GM21825 (cell line): Measurements from ENCODE around the gene RRN3.
"Not testable (repeated sequence)": the region's sequence is repeated elsewhere in the genome, so short reads cannot be mapped to it uniquely, and the experiment has no call there.

Experiments used
- ATAC-seq: cut with Tn5 transposase; IDR thresholded peaks from one replicate; pipeline ENCODE4 v1.9.1; 2021; ENCODE audit warnings: mild to moderate bottlenecking, moderate library complexity; ENCODE audit not compliant: unreplicated experiment

RRN3 gene

DNA sequence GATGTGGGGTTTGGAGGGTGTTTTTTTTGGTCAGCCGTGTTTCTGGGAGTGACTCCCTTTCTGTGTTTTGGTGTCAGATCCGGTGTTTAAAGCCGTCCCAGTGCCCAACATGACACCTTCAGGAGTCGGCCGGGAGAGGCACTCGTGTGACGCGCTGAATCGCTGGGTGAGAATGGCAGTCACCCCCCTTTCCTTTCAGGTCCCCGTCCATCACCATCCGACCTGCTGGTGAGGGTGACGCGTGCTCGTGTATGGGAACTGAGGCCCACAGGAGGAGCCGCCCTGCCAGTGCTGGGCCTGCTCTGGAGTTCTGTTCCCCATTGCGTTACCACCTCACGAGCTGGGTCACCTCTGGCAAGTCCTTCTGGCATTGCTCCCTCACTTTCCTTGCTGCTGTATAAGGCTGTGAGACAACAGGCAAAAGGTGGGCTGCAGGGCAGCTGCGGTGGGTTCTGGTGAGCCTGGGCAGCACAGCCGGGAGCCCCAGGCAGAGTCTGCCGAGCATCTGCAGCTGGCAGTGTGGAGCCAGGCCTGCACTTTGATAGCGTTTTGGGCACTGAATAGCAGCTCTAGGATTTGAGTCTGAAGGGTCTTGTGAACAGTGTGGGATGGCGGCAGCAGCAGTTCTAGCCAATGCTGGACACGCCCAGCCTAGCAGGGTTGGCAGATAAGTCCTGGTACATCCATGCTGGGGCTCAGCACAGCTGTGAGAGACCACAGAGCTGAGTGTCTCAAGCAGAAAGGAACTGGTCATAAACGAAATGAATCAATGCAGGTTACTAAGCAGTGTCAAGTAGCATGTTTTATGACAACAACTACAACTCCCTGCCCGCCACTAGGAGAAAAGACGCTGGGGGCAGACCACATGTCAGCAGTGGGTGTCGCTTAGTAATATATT lies 65.0 kb downstream of the RRN3 start:
- ATAC-seq = not testable (repeated sequence)

DNA sequence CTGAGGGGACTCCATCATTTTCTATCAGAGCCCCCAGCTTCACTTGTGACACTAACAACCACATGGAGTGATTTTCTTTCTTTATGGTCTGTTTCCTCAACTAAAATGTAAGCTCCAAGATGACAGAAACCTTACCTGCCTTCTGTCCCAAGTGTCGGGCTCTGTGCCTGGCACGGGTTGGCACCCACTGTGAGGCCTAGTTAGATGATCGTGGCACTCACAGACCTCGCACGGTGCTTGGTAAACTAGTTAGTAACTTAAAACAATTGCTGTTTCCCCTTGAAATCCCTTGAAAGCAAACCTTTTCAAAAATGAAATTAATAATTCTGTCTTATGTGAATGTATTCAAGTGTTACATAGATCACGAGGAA lies 65.7 kb downstream of the RRN3 start:
- not testable (repeated sequence) for ATAC-seq

DNA sequence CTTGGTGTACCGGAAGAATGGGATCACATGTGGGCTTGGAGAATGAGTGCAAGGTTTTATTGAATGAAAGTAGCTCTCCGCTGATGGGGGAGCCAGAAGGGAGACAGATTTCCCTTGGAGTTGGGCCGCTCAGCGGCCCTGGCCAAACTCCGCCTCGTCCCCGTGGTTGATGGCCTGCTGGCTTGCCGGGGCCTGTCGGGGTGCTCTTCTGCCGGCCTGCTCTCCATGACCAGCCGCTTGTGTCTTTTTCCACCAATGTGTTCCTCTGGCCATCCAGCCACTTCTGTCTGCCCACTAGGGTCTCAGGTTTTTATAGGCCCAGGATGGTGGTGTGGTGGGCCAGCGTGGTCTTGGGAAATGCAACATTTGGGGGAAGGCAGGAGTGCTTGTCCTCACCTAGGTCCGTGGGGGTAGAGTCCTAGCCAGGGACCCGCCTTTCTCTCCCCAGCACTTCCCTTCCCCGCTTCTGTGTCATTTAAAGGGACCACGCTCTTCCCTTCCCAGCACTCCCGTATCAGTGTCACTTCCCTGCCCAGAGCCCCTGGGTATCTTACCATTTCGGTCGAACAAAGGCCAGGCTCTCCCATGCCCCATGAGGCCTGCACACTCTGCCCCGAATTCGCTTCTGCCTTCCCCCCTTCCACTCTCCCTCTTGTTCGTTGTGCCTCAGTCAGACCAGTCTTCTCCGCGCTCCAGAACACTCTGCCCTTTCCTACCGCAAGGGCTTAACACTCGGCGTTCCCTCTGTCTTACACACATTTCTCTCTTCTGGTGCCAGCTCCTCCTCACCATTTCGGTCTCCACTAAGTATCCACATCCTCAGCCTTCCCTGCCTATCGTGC lies 66.3 kb downstream of the RRN3 start:
- not testable (repeated sequence) for ATAC-seq

DNA sequence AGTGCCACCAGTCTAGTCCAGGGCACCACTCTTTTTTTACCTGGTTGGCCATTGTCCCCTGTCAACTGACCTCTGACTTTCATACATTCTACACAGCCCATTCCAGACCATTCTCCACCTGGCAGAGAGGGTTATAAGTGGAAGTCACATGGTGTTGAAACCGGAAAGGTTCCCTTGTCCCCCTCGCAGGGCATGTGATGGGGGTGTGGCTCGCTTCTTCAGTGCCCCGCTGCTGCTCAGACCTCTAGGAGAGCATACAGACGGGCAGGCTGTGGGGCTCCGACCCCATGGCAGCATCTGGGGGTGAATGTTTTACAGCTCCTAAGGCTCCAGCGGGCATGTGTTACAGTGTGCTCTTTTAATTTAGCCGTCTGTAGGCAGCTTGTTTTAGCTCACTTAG lies 67.0 kb downstream of the RRN3 start:
- not testable (repeated sequence) for ATAC-seq

DNA sequence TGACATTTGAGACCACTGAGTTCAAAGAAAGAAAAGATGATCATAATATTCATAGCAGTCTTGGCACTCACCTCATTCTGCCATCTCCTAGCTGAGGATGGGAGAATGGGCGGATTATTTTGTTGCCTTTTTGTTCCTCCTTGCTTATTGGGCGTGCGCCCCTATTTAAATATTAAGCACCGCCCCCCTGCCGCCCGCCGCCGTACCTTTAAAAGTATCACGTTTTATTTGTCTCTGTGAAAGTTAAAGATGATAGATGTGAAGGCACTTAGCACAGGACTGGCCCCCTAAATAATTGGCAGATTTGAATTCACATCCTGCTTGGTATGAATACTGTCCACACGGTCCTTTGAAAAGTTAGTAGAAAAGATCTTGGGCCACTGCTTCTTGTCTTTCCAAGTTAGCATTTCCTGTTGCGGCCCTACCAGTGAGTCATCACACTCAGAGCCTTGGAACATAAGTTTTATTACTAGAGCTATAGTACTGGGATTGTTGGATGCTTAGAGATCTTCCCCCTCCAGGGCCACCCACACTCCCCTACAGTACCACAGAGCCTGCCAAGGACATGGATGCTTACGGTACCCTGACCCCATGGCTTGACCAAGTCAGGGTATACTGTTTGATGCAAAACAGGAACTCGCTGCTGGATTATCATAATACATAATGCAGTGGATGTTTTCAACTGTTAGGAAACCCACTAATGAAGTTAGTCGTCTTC lies 68.7 kb downstream of the RRN3 start:
- ATAC-seq = not testable (repeated sequence)

DNA sequence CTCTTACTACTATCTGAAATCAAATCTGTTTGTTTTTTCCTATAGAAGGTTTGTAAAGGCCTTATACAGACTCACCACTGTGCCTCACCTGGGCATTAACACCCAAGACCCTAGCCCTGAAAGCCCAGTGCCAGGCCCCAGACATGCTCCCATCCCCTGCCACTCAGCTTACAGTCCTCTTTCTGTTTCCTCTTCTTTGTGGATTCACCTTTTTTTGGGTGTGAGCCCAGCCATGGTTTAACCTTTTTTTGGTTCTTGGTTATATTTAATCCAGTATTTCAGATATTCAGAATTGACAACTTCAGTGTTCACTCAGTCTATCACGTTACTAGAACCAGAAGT lies 69.2 kb downstream of the RRN3 start:
- not testable (repeated sequence) for ATAC-seq

DNA sequence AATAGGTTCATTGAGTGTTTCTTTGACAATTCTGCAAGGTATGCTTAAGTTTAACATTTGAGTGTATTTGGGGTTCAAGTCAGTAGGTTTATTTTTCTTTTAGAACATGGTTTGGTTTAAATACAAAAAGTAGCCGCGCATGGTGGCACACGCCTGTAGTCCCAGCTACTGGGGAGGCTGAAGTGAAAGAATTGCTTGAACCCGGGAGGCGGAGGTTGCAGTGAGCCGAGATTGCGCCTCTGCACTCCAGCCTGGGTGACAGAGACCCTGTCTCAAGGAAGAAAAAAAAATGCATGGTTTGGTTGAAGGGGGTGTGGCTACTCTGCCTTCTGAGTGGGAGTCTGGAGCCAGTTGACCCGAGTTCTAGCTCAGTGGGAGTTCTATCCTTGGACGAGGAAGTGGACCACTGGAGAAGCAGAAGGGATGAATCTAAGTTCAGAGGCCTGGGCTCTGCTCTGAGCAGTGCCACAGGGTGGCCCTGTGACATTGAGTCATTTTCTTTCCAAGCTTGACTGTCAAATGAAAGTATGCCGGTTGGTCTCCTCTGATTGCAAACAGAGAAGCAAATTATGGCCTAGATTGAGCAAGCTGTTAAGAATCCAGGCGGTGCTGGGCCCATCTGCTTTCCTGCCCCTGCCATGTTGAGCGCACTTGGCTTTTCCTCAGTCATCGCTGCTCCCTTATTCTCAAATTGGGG lies 70.5 kb downstream of the RRN3 start:
- ATAC-seq = not testable (repeated sequence)

DNA sequence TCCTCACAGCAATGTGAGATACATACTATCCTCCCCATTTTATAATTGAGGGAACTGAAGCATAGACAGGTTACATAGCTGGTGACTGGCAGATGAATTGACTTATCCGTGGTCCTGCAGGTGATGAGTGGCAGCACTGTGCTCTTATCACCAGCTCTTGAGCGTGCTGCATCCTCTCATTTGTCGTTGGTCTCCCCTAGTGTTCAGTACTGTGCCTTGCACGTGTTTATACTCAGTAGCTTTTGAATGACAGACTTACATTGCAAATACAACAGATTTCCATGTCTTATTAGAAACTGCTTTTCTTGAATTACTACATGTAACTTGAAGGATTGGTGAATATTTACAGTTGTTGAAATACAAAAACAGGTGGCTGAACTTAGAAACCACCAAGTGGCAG lies 71.9 kb downstream of the RRN3 start:
- peak; percentile 75 for ATAC-seq

DNA sequence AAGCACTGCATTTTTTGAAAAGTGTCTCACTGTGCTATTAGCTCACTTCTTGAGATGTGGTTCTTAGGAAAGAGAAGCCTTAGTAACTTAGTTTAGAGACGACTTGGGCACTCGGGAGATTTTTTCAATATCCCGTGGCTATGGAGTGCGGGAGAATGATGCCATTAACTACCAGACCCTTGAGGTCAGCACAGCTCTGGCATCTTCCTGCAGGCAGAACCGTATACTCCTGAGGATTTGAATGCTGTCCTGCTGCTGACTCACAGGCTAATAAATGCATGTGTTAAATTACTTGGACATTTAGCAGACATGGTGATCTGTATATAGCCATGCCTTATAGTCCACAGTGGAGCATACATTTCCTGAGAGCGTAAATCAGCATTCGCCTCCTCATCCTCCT lies 72.6 kb downstream of the RRN3 start:
- not testable (repeated sequence) for ATAC-seq

DNA sequence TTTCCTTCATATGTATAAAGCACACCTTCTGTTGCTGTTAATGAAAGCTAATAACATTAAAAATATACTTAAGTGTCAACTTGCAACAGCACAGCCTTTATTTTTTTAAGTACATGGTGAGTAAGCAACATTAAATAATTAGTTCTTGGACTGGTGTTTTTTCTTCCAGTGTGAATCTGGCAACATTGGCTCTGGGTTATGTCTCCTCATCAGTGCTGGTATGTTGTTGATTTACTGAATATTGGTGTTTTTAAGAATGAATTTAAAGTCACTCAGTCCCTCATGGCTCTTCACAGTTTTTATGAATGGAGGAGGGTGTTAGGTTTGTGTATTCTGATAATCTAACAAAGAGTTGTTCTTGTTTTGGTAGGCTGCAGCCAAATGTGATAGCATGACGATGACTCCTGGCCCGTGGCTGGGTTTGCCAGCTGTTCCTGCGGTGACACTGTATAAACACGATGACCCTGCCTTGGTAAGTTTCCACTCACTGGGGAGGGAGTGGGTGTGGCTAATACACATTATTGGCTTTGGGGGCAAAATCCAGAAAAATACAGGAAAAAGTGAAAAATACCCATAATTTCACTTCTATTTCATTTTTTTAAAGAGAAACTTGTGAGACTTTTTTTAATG lies 77.0 kb downstream of the RRN3 start:
- not testable (repeated sequence) for ATAC-seq

DNA sequence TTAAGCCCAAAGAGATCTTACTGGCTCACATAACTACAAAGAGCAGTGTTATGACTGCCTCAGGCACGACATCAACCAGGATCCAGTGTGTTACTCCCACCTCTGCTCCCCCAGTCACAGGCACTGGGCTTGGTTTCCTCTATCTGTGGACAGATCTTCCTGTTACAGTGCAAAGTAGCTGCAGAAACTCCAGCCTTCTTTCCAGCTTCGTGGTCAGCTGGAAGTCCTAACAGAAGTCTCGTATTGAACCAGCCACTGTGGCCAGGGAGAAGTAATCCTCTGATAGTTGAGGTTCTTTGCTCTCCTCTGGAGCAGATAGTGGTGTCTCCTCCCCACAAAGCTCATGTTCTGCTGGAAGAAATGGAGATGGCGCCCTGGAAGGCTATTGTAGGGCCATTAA lies 77.7 kb downstream of the RRN3 start:
- not testable (repeated sequence) for ATAC-seq

DNA sequence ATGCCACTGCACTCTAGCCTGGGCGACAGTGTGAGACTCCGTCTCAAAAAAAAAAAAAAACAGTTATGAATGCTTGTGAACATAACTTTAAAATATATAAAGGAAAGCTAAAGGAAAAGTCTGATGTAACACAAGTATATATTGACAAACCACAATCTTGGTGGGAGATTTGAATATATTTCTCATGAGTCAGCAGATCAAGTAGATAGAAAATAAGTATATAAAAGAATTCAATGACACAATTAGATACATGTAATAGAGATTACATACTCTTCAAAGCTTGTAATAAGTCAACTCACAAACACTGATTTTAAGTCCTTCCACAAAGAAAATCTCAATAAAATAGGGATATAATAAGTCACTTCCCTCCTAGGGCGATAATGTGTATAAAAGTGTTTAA lies 78.4 kb downstream of the RRN3 start:
- not testable (repeated sequence) for ATAC-seq

DNA sequence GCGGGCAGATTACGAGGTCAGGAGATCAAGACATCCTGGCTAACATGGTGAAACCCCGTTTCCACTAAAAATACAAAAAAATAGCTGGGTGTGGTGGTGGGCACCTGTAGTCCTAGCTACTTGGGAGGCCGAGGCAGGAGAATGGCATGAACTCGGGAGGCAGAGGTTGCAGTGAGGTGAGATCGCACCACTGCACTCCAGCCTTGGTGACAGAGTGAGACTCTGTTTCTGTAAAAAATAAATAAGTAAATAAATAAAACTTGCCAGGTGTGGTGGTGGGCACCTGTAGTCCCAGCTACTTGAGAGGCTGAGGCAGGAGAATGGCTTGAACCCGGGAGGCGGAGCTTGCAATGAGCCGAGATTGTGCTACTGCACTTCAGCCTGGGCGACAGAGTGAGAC lies 81.1 kb downstream of the RRN3 start:
- ATAC-seq = not testable (repeated sequence)
